DOHH2 (cell line): Measurements from ENCODE around the gene N4BP2L2.

ENCODE experiments used
- CTCF ChIP-seq: fragments of 200-600 bp; sonication (generic); IDR thresholded peaks from one replicate; pipeline ENCODE4 v1.5.1; 2014; ENCODE audit warnings: antibody characterized with exemption, mild to moderate bottlenecking, low read depth, low read length; ENCODE audit not compliant: poor library complexity, severe bottlenecking
- EZH2phosphoT487 ChIP-seq: fragments of 200-600 bp; sonication (generic); IDR thresholded peaks from 2 replicates; pipeline ENCODE4 v1.6.1; 2017; ENCODE audit warnings: borderline replicate concordance, mild to moderate bottlenecking, antibody characterized with exemption, low read length, moderate library complexity, mixed read lengths

GRCh38 chr13:32503727-32504126, 34.9 kb downstream of the N4BP2L2 start:
- no peak for TF ChIP-seq CTCF
- no peak for TF ChIP-seq EZH2phosphoT487
